Endothelial cell of umbilical vein (primary cell): ENCODE data around the gene PEX7.

Experiments
- JUN ChIP-seq: IDR thresholded peaks from 2 replicates; pipeline ENCODE4 v1.6.1; 2011; ENCODE audit warnings: borderline replicate concordance, low read depth; ENCODE audit not compliant: insufficient read length, insufficient read depth
- MAX ChIP-seq: IDR thresholded peaks from 2 replicates; pipeline ENCODE4 v1.6.1; 2011; ENCODE audit not compliant: insufficient read depth, insufficient read length
- POLR2A ChIP-seq: IDR thresholded peaks from 2 replicates; pipeline ENCODE4 v1.6.1; 2012; ENCODE audit warnings: low read depth, mild to moderate bottlenecking, control low read depth, low read length
- POLR2AphosphoS5 ChIP-seq: IDR thresholded peaks from 2 replicates; pipeline ENCODE4 v1.6.1; 2012; ENCODE audit warnings: low read depth, mild to moderate bottlenecking, control low read depth, low read length, moderate library complexity; ENCODE audit not compliant: insufficient read depth
- TF ChIP-seq, protein P1 (sequence below), 2 donors: IDR thresholded peaks; 1 replicate in 1 of 2; 2 replicates in 1 of 2; pipeline ENCODE4 v1.5.1; 2011; ENCODE audit warnings: low read length in 2 of 2, mild to moderate bottlenecking in 2 of 2, moderate library complexity in 2 of 2, control low read depth in 1 of 2, inconsistent platforms in 1 of 2, low read depth in 1 of 2; ENCODE audit not compliant: insufficient read depth in 1 of 2; ENCODE audit errors: extremely low read depth in 1 of 2

DNA sequence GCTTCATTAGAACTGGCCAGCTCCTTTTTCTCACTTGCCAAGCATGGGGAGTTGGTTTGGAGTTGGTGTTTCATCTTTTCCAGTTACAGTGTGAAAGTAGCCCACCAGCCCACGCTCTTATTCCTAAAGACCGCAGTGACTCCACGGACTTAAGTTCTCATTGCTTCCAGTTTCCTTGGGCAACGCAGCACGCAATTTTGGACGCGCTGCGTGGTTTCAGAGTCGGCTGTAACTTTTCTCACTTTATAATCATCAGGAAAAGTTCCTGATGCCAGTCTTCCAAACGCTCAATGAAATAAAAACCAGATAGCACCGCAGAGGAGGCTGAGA is 381 bp upstream of the PEX7 start:
- TF ChIP-seq MAX (no peak), POLR2AphosphoS5 (no peak), JUN (no peak), POLR2A (no peak)
- TF ChIP-seq, protein P1, sequence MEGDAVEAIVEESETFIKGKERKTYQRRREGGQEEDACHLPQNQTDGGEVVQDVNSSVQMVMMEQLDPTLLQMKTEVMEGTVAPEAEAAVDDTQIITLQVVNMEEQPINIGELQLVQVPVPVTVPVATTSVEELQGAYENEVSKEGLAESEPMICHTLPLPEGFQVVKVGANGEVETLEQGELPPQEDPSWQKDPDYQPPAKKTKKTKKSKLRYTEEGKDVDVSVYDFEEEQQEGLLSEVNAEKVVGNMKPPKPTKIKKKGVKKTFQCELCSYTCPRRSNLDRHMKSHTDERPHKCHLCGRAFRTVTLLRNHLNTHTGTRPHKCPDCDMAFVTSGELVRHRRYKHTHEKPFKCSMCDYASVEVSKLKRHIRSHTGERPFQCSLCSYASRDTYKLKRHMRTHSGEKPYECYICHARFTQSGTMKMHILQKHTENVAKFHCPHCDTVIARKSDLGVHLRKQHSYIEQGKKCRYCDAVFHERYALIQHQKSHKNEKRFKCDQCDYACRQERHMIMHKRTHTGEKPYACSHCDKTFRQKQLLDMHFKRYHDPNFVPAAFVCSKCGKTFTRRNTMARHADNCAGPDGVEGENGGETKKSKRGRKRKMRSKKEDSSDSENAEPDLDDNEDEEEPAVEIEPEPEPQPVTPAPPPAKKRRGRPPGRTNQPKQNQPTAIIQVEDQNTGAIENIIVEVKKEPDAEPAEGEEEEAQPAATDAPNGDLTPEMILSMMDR (IDR thresholded peaks at IDR 0.05; ENCODE audit: extremely low read depth in 1 of 2, insufficient read depth in 1 of 2, low read depth in 1 of 2, low read length in 2 of 2), result no peak
